Measurements from ENCODE around the gene CALM1.

GRCh38 chr14:90368946-90369721, 27.7 kb upstream of the CALM1 start:
- TF ChIP-seq POLR2A (IDR thresholded peaks at IDR 0.05) (no peak), CTCF (IDR thresholded peaks at IDR 0.05) (peak in 1 of 6 experiments; percentile 8), POLR2AphosphoS5 (IDR thresholded peaks at IDR 0.05) (no peak)
